ENCODE results near the gene GNAT1. TPM values are rescaled to one million over a fixed set of nuclear protein-coding genes. Genes with fewer than 3 reads are reported as not detected.

Gene GNAT1
- total RNA-seq, 1 experiment from 2014 or later, result 0.13 TPM

DNA sequence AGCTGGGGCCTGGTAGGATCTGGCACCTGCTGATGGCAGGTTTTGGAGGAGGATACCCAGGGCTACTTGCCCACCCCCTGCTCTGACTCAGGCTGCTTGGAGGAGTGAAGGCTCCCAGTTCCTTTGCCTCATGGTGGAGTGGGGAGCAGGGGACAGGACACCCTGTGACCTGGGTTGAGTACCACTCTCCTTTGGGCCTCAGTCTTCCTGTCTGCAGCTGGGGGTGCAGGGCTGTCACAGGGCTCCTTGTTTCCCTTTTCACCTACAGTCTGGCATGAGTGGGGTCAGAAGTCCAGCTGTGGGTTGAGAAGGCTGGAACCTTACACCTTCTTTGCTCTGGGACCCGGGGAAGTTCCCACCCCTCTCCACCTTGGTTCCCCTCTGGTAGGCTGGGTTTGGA, 21.6 kb upstream of the GNAT1 start:
- Mint-ChIP-seq H3K36me3 (peaks cover 9% of the 10 kb centered on the region; the same call in 1 of the 2 replicates), H3K4me1 (peaks cover 43% of the 10 kb centered on the region), H3K9me3 (no peaks in the 10 kb centered on the region), H3K27me3 (ENCODE audit: low read depth) (no peaks in the 10 kb centered on the region), H3K4me3 (no peak overlapping the region), H3K27ac (no peak overlapping the region)
- DNase-seq (ENCODE audit: low spot score) (no peak), ATAC-seq (no peak)
- CTCF ChIA-PET, result interaction anchor here (0.6 to 1.7 kb wide), 6 partner anchors 13 to 45 kb away, joined by 3 to 7 read pairs (median 4); no protein-coding TSS in a partner anchor
- TF ChIP-seq, protein P1, sequence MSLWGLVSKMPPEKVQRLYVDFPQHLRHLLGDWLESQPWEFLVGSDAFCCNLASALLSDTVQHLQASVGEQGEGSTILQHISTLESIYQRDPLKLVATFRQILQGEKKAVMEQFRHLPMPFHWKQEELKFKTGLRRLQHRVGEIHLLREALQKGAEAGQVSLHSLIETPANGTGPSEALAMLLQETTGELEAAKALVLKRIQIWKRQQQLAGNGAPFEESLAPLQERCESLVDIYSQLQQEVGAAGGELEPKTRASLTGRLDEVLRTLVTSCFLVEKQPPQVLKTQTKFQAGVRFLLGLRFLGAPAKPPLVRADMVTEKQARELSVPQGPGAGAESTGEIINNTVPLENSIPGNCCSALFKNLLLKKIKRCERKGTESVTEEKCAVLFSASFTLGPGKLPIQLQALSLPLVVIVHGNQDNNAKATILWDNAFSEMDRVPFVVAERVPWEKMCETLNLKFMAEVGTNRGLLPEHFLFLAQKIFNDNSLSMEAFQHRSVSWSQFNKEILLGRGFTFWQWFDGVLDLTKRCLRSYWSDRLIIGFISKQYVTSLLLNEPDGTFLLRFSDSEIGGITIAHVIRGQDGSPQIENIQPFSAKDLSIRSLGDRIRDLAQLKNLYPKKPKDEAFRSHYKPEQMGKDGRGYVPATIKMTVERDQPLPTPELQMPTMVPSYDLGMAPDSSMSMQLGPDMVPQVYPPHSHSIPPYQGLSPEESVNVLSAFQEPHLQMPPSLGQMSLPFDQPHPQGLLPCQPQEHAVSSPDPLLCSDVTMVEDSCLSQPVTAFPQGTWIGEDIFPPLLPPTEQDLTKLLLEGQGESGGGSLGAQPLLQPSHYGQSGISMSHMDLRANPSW (CRISPR knock-in tag; conservative IDR thresholded peaks at IDR 0.05; ENCODE audit: low read depth), result no peak
- TF ChIP-seq, protein P2, sequence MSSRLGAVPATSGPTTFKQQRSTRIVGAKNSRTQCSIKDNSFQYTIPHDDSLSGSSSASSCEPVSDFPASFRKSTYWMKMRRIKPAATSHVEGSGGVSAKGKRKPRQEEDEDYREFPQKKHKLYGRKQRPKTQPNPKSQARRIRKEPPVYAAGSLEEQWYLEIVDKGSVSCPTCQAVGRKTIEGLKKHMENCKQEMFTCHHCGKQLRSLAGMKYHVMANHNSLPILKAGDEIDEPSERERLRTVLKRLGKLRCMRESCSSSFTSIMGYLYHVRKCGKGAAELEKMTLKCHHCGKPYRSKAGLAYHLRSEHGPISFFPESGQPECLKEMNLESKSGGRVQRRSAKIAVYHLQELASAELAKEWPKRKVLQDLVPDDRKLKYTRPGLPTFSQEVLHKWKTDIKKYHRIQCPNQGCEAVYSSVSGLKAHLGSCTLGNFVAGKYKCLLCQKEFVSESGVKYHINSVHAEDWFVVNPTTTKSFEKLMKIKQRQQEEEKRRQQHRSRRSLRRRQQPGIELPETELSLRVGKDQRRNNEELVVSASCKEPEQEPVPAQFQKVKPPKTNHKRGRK (CRISPR knock-in tag; IDR thresholded peaks at IDR 0.05; ENCODE audit: borderline replicate concordance), result no peak
- no peak for TF ChIP-seq GTF2I (CRISPR knock-in tag; conservative IDR thresholded peaks at IDR 0.05)
- TF ChIP-seq, protein P3, sequence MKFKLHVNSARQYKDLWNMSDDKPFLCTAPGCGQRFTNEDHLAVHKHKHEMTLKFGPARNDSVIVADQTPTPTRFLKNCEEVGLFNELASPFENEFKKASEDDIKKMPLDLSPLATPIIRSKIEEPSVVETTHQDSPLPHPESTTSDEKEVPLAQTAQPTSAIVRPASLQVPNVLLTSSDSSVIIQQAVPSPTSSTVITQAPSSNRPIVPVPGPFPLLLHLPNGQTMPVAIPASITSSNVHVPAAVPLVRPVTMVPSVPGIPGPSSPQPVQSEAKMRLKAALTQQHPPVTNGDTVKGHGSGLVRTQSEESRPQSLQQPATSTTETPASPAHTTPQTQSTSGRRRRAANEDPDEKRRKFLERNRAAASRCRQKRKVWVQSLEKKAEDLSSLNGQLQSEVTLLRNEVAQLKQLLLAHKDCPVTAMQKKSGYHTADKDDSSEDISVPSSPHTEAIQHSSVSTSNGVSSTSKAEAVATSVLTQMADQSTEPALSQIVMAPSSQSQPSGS (CRISPR knock-in tag; IDR thresholded peaks at IDR 0.05; ENCODE audit: borderline replicate concordance, low read depth), result no peak
- TF ChIP-seq ZNF138 (CRISPR knock-in tag; conservative IDR thresholded peaks at IDR 0.05), result no peak
- no peak for TF ChIP-seq ZNF671 (CRISPR knock-in tag; IDR thresholded peaks at IDR 0.05)
- no peak for TF ChIP-seq OVOL2 (CRISPR knock-in tag; IDR thresholded peaks at IDR 0.05; ENCODE audit: borderline replicate concordance)
- TF ChIP-seq TEAD4 (CRISPR knock-in tag; IDR thresholded peaks at IDR 0.05), result no peak
- TF ChIP-seq SMAD3 (CRISPR knock-in tag; IDR thresholded peaks at IDR 0.05; ENCODE audit: borderline replicate concordance), result no peak
- TF ChIP-seq, protein P4, sequence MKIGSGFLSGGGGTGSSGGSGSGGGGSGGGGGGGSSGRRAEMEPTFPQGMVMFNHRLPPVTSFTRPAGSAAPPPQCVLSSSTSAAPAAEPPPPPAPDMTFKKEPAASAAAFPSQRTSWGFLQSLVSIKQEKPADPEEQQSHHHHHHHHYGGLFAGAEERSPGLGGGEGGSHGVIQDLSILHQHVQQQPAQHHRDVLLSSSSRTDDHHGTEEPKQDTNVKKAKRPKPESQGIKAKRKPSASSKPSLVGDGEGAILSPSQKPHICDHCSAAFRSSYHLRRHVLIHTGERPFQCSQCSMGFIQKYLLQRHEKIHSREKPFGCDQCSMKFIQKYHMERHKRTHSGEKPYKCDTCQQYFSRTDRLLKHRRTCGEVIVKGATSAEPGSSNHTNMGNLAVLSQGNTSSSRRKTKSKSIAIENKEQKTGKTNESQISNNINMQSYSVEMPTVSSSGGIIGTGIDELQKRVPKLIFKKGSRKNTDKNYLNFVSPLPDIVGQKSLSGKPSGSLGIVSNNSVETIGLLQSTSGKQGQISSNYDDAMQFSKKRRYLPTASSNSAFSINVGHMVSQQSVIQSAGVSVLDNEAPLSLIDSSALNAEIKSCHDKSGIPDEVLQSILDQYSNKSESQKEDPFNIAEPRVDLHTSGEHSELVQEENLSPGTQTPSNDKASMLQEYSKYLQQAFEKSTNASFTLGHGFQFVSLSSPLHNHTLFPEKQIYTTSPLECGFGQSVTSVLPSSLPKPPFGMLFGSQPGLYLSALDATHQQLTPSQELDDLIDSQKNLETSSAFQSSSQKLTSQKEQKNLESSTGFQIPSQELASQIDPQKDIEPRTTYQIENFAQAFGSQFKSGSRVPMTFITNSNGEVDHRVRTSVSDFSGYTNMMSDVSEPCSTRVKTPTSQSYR (CRISPR knock-in tag; IDR thresholded peaks at IDR 0.05), result no peak
- POLR2A ChIA-PET, result no interaction called here

DNA sequence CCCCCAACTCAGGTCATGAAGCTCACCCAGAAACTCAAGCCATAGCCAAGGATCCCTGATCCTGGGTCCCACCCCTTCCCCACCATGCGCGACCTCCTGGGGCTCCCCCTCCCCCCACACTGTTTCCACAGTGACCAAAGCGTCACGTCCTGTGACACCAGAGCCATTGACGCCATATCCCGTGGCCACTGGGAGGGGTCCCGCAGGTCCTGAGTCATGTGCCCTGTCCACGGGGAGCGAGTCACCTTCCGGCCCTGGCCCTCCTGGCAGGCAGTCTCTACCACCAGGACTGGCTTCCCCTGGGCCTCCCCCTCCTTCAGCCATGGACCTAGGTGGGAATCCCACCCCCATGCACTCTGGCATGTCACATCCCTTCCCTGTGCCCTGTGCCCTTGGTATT, 20.7 kb upstream of the GNAT1 start:
- no peaks in the 10 kb centered on the region for H3K27me3 Mint-ChIP-seq (ENCODE audit: low read depth)
- no peak overlapping the region for H3K4me3 Mint-ChIP-seq
- H3K4me1 Mint-ChIP-seq, result peaks cover 35% of the 10 kb centered on the region
- ATAC-seq (no peak), DNase-seq (ENCODE audit: low spot score) (no peak)
- peaks cover 13% of the 10 kb centered on the region; the same call in 1 of the 2 replicates for H3K36me3 Mint-ChIP-seq
- H3K9me3 Mint-ChIP-seq, result no peaks in the 10 kb centered on the region
- ChIA-PET CTCF (interaction anchor here (0.5 to 1.9 kb wide), 7 partner anchors 14 to 56 kb away, joined by 3 to 7 read pairs (median 4); no protein-coding TSS in a partner anchor), POLR2A (no interaction called here)
- TF ChIP-seq, protein P5, sequence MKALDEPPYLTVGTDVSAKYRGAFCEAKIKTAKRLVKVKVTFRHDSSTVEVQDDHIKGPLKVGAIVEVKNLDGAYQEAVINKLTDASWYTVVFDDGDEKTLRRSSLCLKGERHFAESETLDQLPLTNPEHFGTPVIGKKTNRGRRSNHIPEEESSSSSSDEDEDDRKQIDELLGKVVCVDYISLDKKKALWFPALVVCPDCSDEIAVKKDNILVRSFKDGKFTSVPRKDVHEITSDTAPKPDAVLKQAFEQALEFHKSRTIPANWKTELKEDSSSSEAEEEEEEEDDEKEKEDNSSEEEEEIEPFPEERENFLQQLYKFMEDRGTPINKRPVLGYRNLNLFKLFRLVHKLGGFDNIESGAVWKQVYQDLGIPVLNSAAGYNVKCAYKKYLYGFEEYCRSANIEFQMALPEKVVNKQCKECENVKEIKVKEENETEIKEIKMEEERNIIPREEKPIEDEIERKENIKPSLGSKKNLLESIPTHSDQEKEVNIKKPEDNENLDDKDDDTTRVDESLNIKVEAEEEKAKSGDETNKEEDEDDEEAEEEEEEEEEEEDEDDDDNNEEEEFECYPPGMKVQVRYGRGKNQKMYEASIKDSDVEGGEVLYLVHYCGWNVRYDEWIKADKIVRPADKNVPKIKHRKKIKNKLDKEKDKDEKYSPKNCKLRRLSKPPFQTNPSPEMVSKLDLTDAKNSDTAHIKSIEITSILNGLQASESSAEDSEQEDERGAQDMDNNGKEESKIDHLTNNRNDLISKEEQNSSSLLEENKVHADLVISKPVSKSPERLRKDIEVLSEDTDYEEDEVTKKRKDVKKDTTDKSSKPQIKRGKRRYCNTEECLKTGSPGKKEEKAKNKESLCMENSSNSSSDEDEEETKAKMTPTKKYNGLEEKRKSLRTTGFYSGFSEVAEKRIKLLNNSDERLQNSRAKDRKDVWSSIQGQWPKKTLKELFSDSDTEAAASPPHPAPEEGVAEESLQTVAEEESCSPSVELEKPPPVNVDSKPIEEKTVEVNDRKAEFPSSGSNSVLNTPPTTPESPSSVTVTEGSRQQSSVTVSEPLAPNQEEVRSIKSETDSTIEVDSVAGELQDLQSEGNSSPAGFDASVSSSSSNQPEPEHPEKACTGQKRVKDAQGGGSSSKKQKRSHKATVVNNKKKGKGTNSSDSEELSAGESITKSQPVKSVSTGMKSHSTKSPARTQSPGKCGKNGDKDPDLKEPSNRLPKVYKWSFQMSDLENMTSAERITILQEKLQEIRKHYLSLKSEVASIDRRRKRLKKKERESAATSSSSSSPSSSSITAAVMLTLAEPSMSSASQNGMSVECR (CRISPR knock-in tag; IDR thresholded peaks at IDR 0.05; ENCODE audit: borderline replicate concordance), result no peak
- TF ChIP-seq, protein P6, sequence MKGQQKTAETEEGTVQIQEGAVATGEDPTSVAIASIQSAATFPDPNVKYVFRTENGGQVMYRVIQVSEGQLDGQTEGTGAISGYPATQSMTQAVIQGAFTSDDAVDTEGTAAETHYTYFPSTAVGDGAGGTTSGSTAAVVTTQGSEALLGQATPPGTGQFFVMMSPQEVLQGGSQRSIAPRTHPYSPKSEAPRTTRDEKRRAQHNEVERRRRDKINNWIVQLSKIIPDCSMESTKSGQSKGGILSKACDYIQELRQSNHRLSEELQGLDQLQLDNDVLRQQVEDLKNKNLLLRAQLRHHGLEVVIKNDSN (CRISPR knock-in tag; IDR thresholded peaks at IDR 0.05), result no peak
- no peak for TF ChIP-seq SMAD4 (CRISPR knock-in tag; IDR thresholded peaks at IDR 0.05)
- H3K27ac Mint-ChIP-seq, result no peak overlapping the region
